Measurements from ENCODE around the gene FAM20B. TPM values are rescaled to one million over a fixed set of nuclear protein-coding genes. Genes with fewer than 3 reads are reported as not detected.

FAM20B gene
- total RNA-seq, 1 experiment from 2014 or later: 35.4 TPM

- H3K9me3 Mint-ChIP-seq: no peaks in the 10 kb centered on the region
- no peak overlapping the region for H3K4ac ChIP-seq (ENCODE audit: low read depth, low read length)
- H4K91ac ChIP-seq (ENCODE audit: insufficient read length, low read depth, low read length): no peak overlapping the region
- no peak overlapping the region for H2BK5ac ChIP-seq (ENCODE audit: insufficient read length, low read length)
- H3K4me1 Mint-ChIP-seq: peaks cover 11% of the 10 kb centered on the region in 2 experiments
- no peak overlapping the region for H2AK5ac ChIP-seq (ENCODE audit: insufficient read length, low read length)
- H2BK20ac ChIP-seq (ENCODE audit: low read depth, low read length, poor library complexity, severe bottlenecking): no peak overlapping the region
- H3K27me3 Mint-ChIP-seq (ENCODE audit: low read depth): peaks cover 3% of the 10 kb centered on the region
- H2BK120ac ChIP-seq (ENCODE audit: low read depth, low read length, poor library complexity, severe bottlenecking): no peak overlapping the region
- no peak overlapping the region for H3K4me3 Mint-ChIP-seq
- H3K9me3 ChIP-seq (ENCODE audit: control insufficient read depth, low read depth, low read length): no peaks in the 10 kb centered on the region
- H3K27ac Mint-ChIP-seq: no peak overlapping the region
- H3K9ac ChIP-seq (ENCODE audit: extremely low read depth, insufficient read length, low read length): no peak overlapping the region
- no peaks in the 10 kb centered on the region for H3K79me1 ChIP-seq (ENCODE audit: insufficient read depth, low read depth, low read length, poor library complexity, severe bottlenecking)
- H3T11ph ChIP-seq (ENCODE audit: low read length): no peak overlapping the region
- no peak overlapping the region for H3K14ac ChIP-seq (ENCODE audit: insufficient read depth, low read length)
- no peaks in the 10 kb centered on the region for H3K79me2 ChIP-seq (ENCODE audit: insufficient read depth, low read length)
- H2AFZ ChIP-seq (ENCODE audit: low read length): no peak overlapping the region
- no peak overlapping the region for H4K8ac ChIP-seq (replicated peaks; ENCODE audit: insufficient read length, low read depth, low read length)
- no CpG with 5 or more reads among the region's 7 CpGs for WGBS (ENCODE audit: extremely low coverage, insufficient read length, low lambda C conversion rate)
- no peak overlapping the region for H3K4me2 ChIP-seq (ENCODE audit: insufficient read depth, insufficient read length, low read length)
- no peak overlapping the region for H3K56ac ChIP-seq (ENCODE audit: insufficient read length, low read depth, low read length)
- no peaks in the 10 kb centered on the region for H3K4me1 ChIP-seq (ENCODE audit: insufficient read depth, low read length)
- H2BK12ac ChIP-seq (ENCODE audit: insufficient read length, low read depth, low read length): no peak overlapping the region
- no peak overlapping the region for H3K27ac ChIP-seq (ENCODE audit: insufficient read length, low read depth, low read length)
- no peak overlapping the region for H3K18ac ChIP-seq (ENCODE audit: insufficient read length, low read depth, low read length)
- no peak overlapping the region for H3K23ac ChIP-seq (ENCODE audit: insufficient read length, low read depth, low read length)
- no peaks in the 10 kb centered on the region for H3K27me3 ChIP-seq (ENCODE audit: insufficient read depth, low read length)
- no peak for TF ChIP-seq CTCF (conservative IDR thresholded peaks at IDR 0.05)
- no peaks in the 10 kb centered on the region for H4K20me1 ChIP-seq (ENCODE audit: control insufficient read depth, insufficient read depth, insufficient read length)
- no peaks in the 10 kb centered on the region for H3K36me3 Mint-ChIP-seq (ENCODE audit: insufficient read depth in 1 of 3, low read depth in 3 of 3)
- H4K5ac ChIP-seq (ENCODE audit: insufficient read length, low read depth, low read length): no peak overlapping the region
- no peaks in the 10 kb centered on the region for H3K23me2 ChIP-seq (ENCODE audit: insufficient read length, low read depth, low read length, poor library complexity, severe bottlenecking)
- DNase-seq: no peak
- H2BK15ac ChIP-seq (ENCODE audit: low read depth, low read length): no peak overlapping the region
These were observed 18.5 kb upstream of the FAM20B start for GRCh38 chr1:179007233-179007632.

Measured in H9 (cell line).